Measurements from ENCODE around the gene C1QTNF9.

Gene C1QTNF9

DNA sequence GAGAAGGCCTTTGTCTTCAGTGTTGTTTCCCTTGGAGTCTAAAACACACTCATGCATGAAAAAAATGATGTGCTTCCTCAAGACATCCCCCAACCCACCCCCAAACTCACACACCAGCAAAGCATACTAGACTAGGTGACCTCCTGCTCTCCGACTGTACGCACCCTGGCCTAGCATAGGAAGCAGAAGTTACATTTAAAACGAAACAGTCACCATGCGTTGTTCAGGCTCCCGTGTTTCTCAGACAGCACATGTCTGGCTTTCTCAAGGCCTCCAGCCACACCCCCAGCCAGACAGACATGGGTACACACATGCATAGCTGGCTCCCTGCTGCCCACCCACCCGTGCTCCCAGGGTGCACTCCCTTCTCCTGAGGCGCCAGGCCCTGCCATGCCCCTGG, 28.7 kb upstream of the C1QTNF9 start:
- no peak for DNase-seq
- Histone ChIP-seq H3K9me3 (ENCODE audit: control insufficient read depth, low read length) (no peaks in the 10 kb centered on the region), H3K4me3 (ENCODE audit: insufficient read depth, low read depth, low read length, poor library complexity, severe bottlenecking) (no peak overlapping the region), H3K27me3 (replicated peaks; ENCODE audit: control insufficient read depth, insufficient read depth, low read length, poor library complexity, severe bottlenecking) (no peaks in the 10 kb centered on the region), H3K36me3 (ENCODE audit: control insufficient read depth, insufficient read depth, low read length) (peaks cover 41% of the 10 kb centered on the region), H3K27ac (ENCODE audit: insufficient read depth, low read length, poor library complexity, severe bottlenecking) (peak overlapping the region; percentile 8), H3K4me1 (ENCODE audit: control insufficient read depth, insufficient read depth, low read length, poor library complexity, severe bottlenecking) (peaks cover 38% of the 10 kb centered on the region)

DNA sequence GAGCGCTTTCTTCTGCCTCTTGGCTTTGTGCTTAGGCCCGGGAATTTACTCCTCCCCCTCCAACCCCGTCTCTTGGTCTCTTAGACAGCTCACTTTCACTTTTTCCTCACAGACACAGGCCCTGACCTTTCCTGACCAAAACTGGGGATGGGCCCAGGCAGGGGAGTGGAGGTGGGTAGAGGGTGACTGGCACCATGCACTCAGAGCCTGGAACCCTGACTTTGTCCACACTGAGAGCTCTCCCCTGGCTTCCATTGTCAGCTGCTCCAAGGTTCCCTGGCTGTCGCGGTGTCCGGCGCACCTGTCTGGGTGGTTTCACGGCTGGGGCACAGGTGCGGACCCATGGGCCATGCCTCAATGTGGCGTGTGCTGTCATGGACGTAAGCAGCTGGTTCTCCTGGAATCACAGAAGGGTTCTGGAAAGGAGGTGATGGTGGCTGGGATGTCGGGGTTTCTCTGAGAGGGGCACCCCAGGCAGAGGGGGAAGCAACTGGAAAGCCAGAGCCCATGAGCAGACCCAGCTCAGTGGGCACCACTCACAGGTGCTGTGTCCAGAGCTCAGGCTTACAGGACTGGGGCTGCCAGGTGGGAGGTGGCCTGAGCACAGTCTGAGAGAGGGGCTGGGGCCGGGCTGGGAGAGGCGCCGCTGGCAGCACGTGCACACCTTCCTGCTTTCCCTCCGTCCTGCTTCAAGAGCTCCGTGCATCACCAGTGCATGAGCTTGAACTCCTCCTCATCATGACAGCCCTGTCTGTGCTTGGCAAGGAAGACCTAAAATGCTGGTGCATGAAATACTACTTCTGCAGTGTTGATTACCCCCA, 28.0 kb upstream of the C1QTNF9 start:
- peaks cover 31% of the 10 kb centered on the region for H3K4me1 ChIP-seq (ENCODE audit: control insufficient read depth, insufficient read depth, low read length, poor library complexity, severe bottlenecking)
- no peaks in the 10 kb centered on the region for H3K27me3 ChIP-seq (replicated peaks; ENCODE audit: control insufficient read depth, insufficient read depth, low read length, poor library complexity, severe bottlenecking)
- no peaks in the 10 kb centered on the region for H3K9me3 ChIP-seq (ENCODE audit: control insufficient read depth, low read length)
- H3K4me3 ChIP-seq (ENCODE audit: insufficient read depth, low read depth, low read length, poor library complexity, severe bottlenecking) = no peak overlapping the region
- peak overlapping the region; percentile 16 for H3K27ac ChIP-seq (ENCODE audit: insufficient read depth, low read length, poor library complexity, severe bottlenecking)
- peaks cover 48% of the 10 kb centered on the region for H3K36me3 ChIP-seq (ENCODE audit: control insufficient read depth, insufficient read depth, low read length)
- DNase-seq = no peak

DNA sequence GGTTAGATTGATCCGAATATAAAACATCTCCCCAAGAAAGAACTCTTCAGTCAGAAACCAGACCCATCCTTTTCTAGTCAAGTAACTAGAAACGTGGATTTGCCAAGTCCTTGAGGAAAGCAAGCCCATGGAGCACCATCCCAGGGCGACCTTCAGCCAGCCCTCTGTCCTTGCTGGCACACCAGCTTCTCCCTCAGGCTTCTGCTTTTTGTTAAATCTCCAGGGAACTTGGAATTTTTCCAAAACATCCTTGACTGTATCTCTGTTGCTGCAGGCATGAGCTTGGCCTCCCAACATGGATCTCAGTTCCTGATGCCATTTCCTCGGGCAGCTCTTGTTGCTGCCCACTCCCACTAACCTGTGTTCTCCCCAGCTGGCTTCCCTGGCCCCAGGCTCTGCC, 27.1 kb upstream of the C1QTNF9 start:
- Histone ChIP-seq H3K36me3 (ENCODE audit: control insufficient read depth, insufficient read depth, low read length) (peaks cover 57% of the 10 kb centered on the region), H3K27me3 (replicated peaks; ENCODE audit: control insufficient read depth, insufficient read depth, low read length, poor library complexity, severe bottlenecking) (no peaks in the 10 kb centered on the region), H3K4me3 (ENCODE audit: insufficient read depth, low read depth, low read length, poor library complexity, severe bottlenecking) (no peak overlapping the region), H3K9me3 (ENCODE audit: control insufficient read depth, low read length) (no peaks in the 10 kb centered on the region), H3K4me1 (ENCODE audit: control insufficient read depth, insufficient read depth, low read length, poor library complexity, severe bottlenecking) (peaks cover 25% of the 10 kb centered on the region), H3K27ac (ENCODE audit: insufficient read depth, low read length, poor library complexity, severe bottlenecking) (no peak overlapping the region)
- no peak for DNase-seq

DNA sequence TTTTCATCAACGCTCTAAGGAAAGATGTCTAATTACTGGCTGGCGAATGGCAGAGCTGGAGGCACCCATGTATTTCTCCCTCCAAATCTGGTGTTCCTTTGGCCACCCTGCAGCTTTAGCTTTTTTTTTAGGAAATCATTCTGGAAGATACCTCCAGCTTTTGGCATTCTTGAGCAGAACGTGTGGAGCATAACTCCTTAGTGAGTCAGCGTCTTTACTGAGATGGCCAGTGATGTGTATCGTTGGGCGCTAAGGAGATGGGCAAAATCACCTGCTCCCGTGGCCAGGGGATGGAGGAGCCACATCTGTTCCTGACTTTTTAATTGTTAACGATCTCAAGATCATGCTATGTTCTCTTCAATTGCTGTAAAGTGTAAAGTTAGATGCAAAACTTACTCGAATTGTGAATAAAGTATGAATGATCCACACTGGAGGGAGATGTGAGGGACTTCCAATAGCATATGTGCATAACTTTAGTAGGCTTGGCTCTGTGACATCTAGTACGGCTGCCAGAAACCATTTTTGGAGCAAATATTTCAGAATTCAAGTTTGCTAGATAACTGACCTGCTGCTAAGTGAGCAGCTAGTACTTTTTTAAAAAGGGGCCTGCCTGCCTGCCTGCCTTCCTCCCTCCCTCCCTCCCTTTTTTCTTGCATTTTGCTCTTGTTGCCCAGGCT, 24.4 kb upstream of the C1QTNF9 start:
- H3K4me1 ChIP-seq (ENCODE audit: control insufficient read depth, insufficient read depth, low read length, poor library complexity, severe bottlenecking) = peaks cover 3% of the 10 kb centered on the region
- peaks cover 81% of the 10 kb centered on the region for H3K36me3 ChIP-seq (ENCODE audit: control insufficient read depth, insufficient read depth, low read length)
- H3K9me3 ChIP-seq (ENCODE audit: control insufficient read depth, low read length) = no peaks in the 10 kb centered on the region
- DNase-seq = no peak
- no peak overlapping the region for H3K4me3 ChIP-seq (ENCODE audit: insufficient read depth, low read depth, low read length, poor library complexity, severe bottlenecking)
- no peaks in the 10 kb centered on the region for H3K27me3 ChIP-seq (replicated peaks; ENCODE audit: control insufficient read depth, insufficient read depth, low read length, poor library complexity, severe bottlenecking)
- H3K27ac ChIP-seq (ENCODE audit: insufficient read depth, low read length, poor library complexity, severe bottlenecking) = no peak overlapping the region

DNA sequence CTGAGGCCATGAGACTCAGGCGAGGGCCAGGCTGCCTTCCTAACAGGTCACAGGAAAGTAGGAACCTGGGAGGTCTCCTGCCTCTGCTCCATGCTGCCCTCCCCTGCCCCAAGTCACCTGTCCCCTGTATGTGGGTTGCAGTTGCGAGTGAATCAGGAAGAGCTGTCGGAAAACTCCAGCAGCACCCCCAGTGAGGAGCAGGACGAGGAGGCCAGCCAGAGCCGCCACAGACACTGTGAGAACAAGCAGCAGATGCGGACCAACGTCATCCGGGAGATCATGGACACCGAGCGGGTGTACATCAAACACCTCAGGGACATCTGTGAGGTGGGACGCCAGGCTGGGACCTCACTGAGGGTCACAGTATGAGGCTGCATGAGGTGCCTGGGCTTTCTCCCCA, 22.8 kb upstream of the C1QTNF9 start:
- H3K27ac ChIP-seq (ENCODE audit: insufficient read depth, low read length, poor library complexity, severe bottlenecking) = no peak overlapping the region
- H3K27me3 ChIP-seq (replicated peaks; ENCODE audit: control insufficient read depth, insufficient read depth, low read length, poor library complexity, severe bottlenecking) = no peaks in the 10 kb centered on the region
- H3K4me1 ChIP-seq (ENCODE audit: control insufficient read depth, insufficient read depth, low read length, poor library complexity, severe bottlenecking) = no peaks in the 10 kb centered on the region
- no peaks in the 10 kb centered on the region for H3K9me3 ChIP-seq (ENCODE audit: control insufficient read depth, low read length)
- H3K4me3 ChIP-seq (ENCODE audit: insufficient read depth, low read depth, low read length, poor library complexity, severe bottlenecking) = no peak overlapping the region
- DNase-seq = no peak
- H3K36me3 ChIP-seq (ENCODE audit: control insufficient read depth, insufficient read depth, low read length) = peaks cover 92% of the 10 kb centered on the region

DNA sequence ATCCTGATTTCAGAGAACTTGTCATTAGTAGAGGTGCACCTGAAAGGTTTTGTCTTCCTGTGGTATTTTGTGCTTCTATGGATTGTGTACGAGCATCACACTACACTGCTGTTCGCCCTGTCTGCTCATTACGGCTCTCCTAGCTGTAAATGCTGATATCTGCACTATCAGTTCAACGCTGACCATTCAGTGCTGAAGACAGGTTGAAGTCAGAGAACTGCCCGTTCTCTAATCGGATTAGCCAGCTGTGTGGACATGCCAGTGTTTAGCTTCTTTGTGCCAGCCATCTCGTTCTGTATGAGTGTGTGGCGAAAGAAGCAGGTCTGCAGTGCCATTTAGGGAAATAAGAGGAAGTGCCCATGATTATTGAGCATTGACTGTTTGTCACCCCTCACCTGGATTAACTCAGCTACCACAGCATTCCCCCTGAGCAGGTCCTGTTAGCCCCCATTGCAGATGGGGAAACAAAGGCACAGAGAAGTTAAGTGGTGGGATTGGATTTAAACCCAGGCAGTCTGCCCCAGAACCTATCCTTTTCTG, 21.6 kb upstream of the C1QTNF9 start:
- no peak for DNase-seq
- H3K4me1 ChIP-seq (ENCODE audit: control insufficient read depth, insufficient read depth, low read length, poor library complexity, severe bottlenecking) = no peaks in the 10 kb centered on the region
- no peaks in the 10 kb centered on the region for H3K27me3 ChIP-seq (replicated peaks; ENCODE audit: control insufficient read depth, insufficient read depth, low read length, poor library complexity, severe bottlenecking)
- no peak overlapping the region for H3K27ac ChIP-seq (ENCODE audit: insufficient read depth, low read length, poor library complexity, severe bottlenecking)
- H3K36me3 ChIP-seq (ENCODE audit: control insufficient read depth, insufficient read depth, low read length) = peaks cover 89% of the 10 kb centered on the region
- no peaks in the 10 kb centered on the region for H3K9me3 ChIP-seq (ENCODE audit: control insufficient read depth, low read length)
- no peak overlapping the region for H3K4me3 ChIP-seq (ENCODE audit: insufficient read depth, low read depth, low read length, poor library complexity, severe bottlenecking)

DNA sequence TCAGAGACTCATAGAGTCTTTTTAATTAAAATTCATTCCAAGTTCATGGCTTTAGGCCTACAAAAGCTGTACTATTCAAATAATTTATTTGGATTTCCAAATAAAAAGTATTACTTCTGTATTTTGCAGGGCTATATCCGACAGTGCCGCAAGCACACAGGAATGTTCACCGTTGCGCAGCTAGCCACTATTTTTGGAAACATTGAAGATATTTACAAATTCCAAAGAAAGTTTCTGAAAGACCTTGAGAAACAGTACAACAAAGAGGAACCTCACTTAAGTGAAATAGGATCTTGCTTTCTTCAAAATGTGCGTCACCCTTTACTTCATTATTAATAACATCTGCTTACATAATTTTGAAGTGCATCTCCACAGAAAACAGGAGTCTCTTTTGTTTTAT, 20.5 kb upstream of the C1QTNF9 start:
- H3K9me3 ChIP-seq (ENCODE audit: control insufficient read depth, low read length) = no peaks in the 10 kb centered on the region
- H3K27ac ChIP-seq (ENCODE audit: insufficient read depth, low read length, poor library complexity, severe bottlenecking) = no peak overlapping the region
- no peak for DNase-seq

DNA sequence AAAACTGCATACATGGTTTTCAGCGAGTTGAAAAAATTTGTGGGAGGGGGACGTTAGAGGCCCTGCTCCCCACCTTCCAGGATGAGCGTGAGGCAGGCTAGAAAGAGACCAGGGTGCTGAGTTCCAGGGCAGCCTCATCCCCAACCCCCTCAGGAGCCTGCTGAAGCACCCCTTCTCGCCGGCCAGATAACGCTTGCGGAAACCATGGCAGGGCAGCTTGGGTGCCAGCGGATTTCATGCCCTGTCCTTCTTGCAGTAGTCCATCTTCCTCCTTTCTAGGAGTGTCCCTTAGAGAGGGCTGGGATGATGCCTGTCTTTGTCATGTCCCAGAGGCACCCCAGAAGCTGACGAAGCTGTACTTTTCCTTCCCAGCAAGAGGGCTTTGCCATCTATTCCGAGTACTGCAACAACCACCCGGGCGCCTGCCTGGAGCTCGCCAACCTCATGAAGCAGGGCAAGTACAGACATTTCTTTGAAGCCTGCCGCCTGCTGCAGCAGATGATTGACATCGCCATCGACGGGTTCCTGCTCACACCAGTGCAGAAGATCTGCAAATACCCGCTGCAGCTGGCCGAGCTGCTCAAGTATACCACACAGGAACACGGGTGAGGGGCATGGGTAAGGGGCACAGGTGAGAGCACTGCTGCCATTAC, 19.0 kb upstream of the C1QTNF9 start:
- Histone ChIP-seq H3K27ac (ENCODE audit: insufficient read depth, low read length, poor library complexity, severe bottlenecking) (no peak overlapping the region), H3K4me3 (ENCODE audit: insufficient read depth, low read depth, low read length, poor library complexity, severe bottlenecking) (no peak overlapping the region), H3K36me3 (ENCODE audit: control insufficient read depth, insufficient read depth, low read length) (peaks cover 93% of the 10 kb centered on the region), H3K9me3 (ENCODE audit: control insufficient read depth, low read length) (no peaks in the 10 kb centered on the region), H3K4me1 (ENCODE audit: control insufficient read depth, insufficient read depth, low read length, poor library complexity, severe bottlenecking) (no peaks in the 10 kb centered on the region), H3K27me3 (replicated peaks; ENCODE audit: control insufficient read depth, insufficient read depth, low read length, poor library complexity, severe bottlenecking) (no peaks in the 10 kb centered on the region)
- DNase-seq = no peak

More for the DNA sequence above, 20.5 kb upstream of the C1QTNF9 start:
- Histone ChIP-seq H3K36me3 (ENCODE audit: control insufficient read depth, insufficient read depth, low read length) (peaks cover 93% of the 10 kb centered on the region), H3K27me3 (replicated peaks; ENCODE audit: control insufficient read depth, insufficient read depth, low read length, poor library complexity, severe bottlenecking) (no peaks in the 10 kb centered on the region), H3K4me3 (ENCODE audit: insufficient read depth, low read depth, low read length, poor library complexity, severe bottlenecking) (no peak overlapping the region), H3K4me1 (ENCODE audit: control insufficient read depth, insufficient read depth, low read length, poor library complexity, severe bottlenecking) (no peaks in the 10 kb centered on the region)

DNA sequence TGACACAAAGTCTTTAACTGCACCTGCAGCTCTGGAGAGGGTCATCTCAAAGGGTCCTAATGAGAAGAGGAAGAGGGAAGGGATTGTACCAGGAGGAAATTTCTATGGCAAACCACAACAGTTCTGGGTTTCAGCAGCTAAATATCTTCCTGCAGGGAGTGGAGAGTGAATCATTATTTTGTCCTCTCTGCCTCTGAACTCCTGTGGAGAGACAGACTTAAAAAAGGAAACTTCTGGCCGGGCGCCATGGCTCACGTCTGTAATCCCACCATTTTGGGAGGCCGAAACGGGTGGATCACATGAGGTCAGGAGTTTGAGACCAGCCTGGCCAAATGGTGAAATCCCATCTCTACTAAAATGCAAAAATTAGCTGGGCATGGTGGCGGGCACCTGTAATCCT, 16.9 kb upstream of the C1QTNF9 start:
- Histone ChIP-seq H3K36me3 (ENCODE audit: control insufficient read depth, insufficient read depth, low read length) (peaks cover 93% of the 10 kb centered on the region), H3K27ac (ENCODE audit: insufficient read depth, low read length, poor library complexity, severe bottlenecking) (no peak overlapping the region)

DNA sequence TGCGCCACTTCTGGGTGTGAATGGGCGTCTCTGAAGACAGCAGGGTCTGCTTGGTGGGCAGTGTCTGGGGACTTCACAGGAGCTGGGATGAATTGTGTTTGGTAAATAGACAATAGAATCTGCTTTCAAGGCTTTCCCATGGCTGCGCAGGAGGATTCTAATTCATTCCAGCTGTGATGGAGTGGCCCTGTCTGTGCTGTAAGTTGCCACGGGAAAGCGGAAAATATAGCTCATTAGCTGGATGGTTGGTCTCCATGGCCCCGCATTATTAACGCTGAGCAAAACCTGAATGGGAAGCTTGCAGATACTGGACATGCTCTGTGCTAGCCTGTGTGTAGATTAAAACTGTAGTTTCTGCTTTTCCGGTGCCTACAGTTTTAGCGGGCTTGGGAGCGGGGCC, 15.6 kb upstream of the C1QTNF9 start:
- H3K36me3 ChIP-seq (ENCODE audit: control insufficient read depth, insufficient read depth, low read length) = peaks cover 93% of the 10 kb centered on the region

More for the DNA sequence above, 16.9 kb upstream of the C1QTNF9 start:
- Histone ChIP-seq H3K9me3 (ENCODE audit: control insufficient read depth, low read length) (no peaks in the 10 kb centered on the region), H3K4me1 (ENCODE audit: control insufficient read depth, insufficient read depth, low read length, poor library complexity, severe bottlenecking) (no peaks in the 10 kb centered on the region), H3K27me3 (replicated peaks; ENCODE audit: control insufficient read depth, insufficient read depth, low read length, poor library complexity, severe bottlenecking) (no peaks in the 10 kb centered on the region), H3K4me3 (ENCODE audit: insufficient read depth, low read depth, low read length, poor library complexity, severe bottlenecking) (no peak overlapping the region)
- no peak for DNase-seq

More for the DNA sequence above, 15.6 kb upstream of the C1QTNF9 start:
- Histone ChIP-seq H3K4me3 (ENCODE audit: insufficient read depth, low read depth, low read length, poor library complexity, severe bottlenecking) (no peak overlapping the region), H3K9me3 (ENCODE audit: control insufficient read depth, low read length) (no peaks in the 10 kb centered on the region), H3K27me3 (replicated peaks; ENCODE audit: control insufficient read depth, insufficient read depth, low read length, poor library complexity, severe bottlenecking) (no peaks in the 10 kb centered on the region), H3K27ac (ENCODE audit: insufficient read depth, low read length, poor library complexity, severe bottlenecking) (no peak overlapping the region), H3K4me1 (ENCODE audit: control insufficient read depth, insufficient read depth, low read length, poor library complexity, severe bottlenecking) (no peaks in the 10 kb centered on the region)
- no peak for DNase-seq
